SK-N-SH treated with all-trans-retinoic acid at 6 μM for 48 hours (cell line): Measurements from ENCODE around the gene CACNA1B.
"Not testable (repeated sequence)": the region's sequence is repeated elsewhere in the genome, so short reads cannot be mapped to it uniquely, and the experiment has no call there.

ENCODE experiments used
- BACH2 ChIP-seq: fragments of 250-450 bp; sonication (Bioruptor Pico); IDR thresholded peaks from 2 replicates; pipeline ENCODE4 v1.9.0; 2021; ENCODE audit warnings: mild to moderate bottlenecking, borderline replicate concordance
- ZFP3 ChIP-seq: fragments of 250-450 bp; sonication (Bioruptor Pico); IDR thresholded peaks from 2 replicates; pipeline ENCODE4 v1.5.0; 2020; ENCODE audit warnings: mild to moderate bottlenecking, moderate library complexity
- ZNF565 ChIP-seq: fragments of 450-650 bp; formaldehyde crosslinking; conservative IDR thresholded peaks from 2 replicates; pipeline ENCODE4 v1.5.0; 2020; ENCODE audit warnings: low read depth, mild to moderate bottlenecking, moderate library complexity
- TF ChIP-seq, protein P1 (sequence below): fragments of 250-450 bp; sonication (Bioruptor Pico); IDR thresholded peaks from 2 replicates; pipeline ENCODE4 v1.8.0; 2020; ENCODE audit warnings: mild to moderate bottlenecking, moderate library complexity, borderline replicate concordance

DNA sequence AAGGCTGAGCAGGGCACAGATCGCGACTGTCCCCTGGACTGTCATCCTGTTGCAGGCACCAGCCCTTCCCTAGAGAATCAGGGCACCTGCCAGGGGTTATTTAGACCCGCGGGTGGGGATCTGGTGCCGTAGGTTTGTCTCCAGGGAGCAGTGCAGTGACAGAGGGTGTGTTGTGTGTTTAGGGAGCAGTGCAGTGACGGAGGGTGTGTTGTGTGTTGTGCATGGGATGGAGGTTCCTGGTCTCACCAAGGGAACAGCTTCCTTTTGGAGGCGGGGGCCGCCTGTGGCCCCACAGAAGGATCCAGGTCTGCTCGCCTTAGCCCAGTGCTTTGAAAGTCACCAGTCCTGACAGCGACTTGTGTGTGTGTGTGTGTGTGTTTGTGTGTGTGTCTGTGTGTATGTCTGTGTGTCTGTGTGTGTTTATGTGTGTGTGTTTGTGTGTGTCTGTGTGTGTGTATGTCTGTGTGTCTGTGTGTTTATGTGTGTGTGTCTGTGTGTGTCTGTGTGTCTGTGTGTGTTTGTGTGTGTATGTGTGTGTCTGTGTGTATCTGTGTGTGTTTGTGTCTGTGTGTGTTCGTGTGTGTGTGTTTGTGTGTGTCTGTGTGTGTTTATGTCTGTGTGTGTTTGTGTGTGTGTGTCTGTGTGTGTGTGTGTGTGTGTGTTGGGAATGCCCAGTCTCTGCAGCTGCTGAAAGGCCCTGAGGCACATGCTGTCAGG, 265.1 kb downstream of the CACNA1B start:
- TF ChIP-seq, protein P1, sequence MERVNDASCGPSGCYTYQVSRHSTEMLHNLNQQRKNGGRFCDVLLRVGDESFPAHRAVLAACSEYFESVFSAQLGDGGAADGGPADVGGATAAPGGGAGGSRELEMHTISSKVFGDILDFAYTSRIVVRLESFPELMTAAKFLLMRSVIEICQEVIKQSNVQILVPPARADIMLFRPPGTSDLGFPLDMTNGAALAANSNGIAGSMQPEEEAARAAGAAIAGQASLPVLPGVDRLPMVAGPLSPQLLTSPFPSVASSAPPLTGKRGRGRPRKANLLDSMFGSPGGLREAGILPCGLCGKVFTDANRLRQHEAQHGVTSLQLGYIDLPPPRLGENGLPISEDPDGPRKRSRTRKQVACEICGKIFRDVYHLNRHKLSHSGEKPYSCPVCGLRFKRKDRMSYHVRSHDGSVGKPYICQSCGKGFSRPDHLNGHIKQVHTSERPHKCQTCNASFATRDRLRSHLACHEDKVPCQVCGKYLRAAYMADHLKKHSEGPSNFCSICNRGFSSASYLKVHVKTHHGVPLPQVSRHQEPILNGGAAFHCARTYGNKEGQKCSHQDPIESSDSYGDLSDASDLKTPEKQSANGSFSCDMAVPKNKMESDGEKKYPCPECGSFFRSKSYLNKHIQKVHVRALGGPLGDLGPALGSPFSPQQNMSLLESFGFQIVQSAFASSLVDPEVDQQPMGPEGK (CRISPR knock-in tag), result not testable (repeated sequence)
- TF ChIP-seq ZNF565 (CRISPR knock-in tag); ZFP3 (CRISPR knock-in tag); BACH2: not testable (repeated sequence)
